ENCODE results near the gene IFNA10.
"Not testable (repeated sequence)": the region's sequence is repeated elsewhere in the genome, so short reads cannot be mapped to it uniquely, and the experiment has no call there.

IFNA10 gene

GRCh38 chr9:21213411-21214326 lies 6.7 kb upstream of the IFNA10 start:
- H2AFZ ChIP-seq (ENCODE audit: low read depth, low read length); H3K27me3 ChIP-seq (ENCODE audit: insufficient read depth, low read length); H3K36me3 ChIP-seq (ENCODE audit: insufficient read depth, low read length); H3K9me3 ChIP-seq (ENCODE audit: low read length); H3K4me1 ChIP-seq (ENCODE audit: insufficient read depth, low read length); H3K4me3 ChIP-seq (ENCODE audit: low read length): not testable (repeated sequence)

- H3K9me3 ChIP-seq (ENCODE audit: low read length); H2AFZ ChIP-seq (ENCODE audit: low read depth, low read length); H3K4me1 ChIP-seq (ENCODE audit: insufficient read depth, low read length); H3K36me3 ChIP-seq (ENCODE audit: insufficient read depth, low read length); H3K27me3 ChIP-seq (ENCODE audit: insufficient read depth, low read length); H3K4me3 ChIP-seq (ENCODE audit: low read length): not testable (repeated sequence)
Observed at GRCh38 chr9:21212160-21212559, 5.2 kb upstream of the IFNA10 start.

GRCh38 chr9:21210782-21211181 lies 3.8 kb upstream of the IFNA10 start:
- H3K9me3 ChIP-seq (ENCODE audit: low read length); H2AFZ ChIP-seq (ENCODE audit: low read depth, low read length); H3K4me3 ChIP-seq (ENCODE audit: low read length); H3K27me3 ChIP-seq (ENCODE audit: insufficient read depth, low read length); H3K4me1 ChIP-seq (ENCODE audit: insufficient read depth, low read length); H3K36me3 ChIP-seq (ENCODE audit: insufficient read depth, low read length): not testable (repeated sequence)

- H3K36me3 ChIP-seq (ENCODE audit: insufficient read depth, low read length) = no peaks in the 10 kb centered on the region
- no peaks in the 10 kb centered on the region for H3K4me1 ChIP-seq (ENCODE audit: insufficient read depth, low read length)
- H2AFZ ChIP-seq (ENCODE audit: low read depth, low read length) = no peak overlapping the region
- no peaks in the 10 kb centered on the region for H3K9me3 ChIP-seq (ENCODE audit: low read length)
- no peaks in the 10 kb centered on the region for H3K27me3 ChIP-seq (ENCODE audit: insufficient read depth, low read length)
- H3K4me3 ChIP-seq (ENCODE audit: low read length) = no peak overlapping the region
Observed at GRCh38 chr9:21210311-21210710, 3.4 kb upstream of the IFNA10 start.

GRCh38 chr9:21205204-21205603 lies 1.7 kb downstream of the IFNA10 start:
- no peaks in the 10 kb centered on the region for H3K27me3 ChIP-seq (ENCODE audit: insufficient read depth, low read length)
- no peak overlapping the region for H3K4me3 ChIP-seq (ENCODE audit: low read length)
- no peaks in the 10 kb centered on the region for H3K4me1 ChIP-seq (ENCODE audit: insufficient read depth, low read length)
- H2AFZ ChIP-seq (ENCODE audit: low read depth, low read length) = no peak overlapping the region
- H3K36me3 ChIP-seq (ENCODE audit: insufficient read depth, low read length) = no peaks in the 10 kb centered on the region
- H3K9me3 ChIP-seq (ENCODE audit: low read length) = no peaks in the 10 kb centered on the region

GRCh38 chr9:21202105-21202504 lies 4.8 kb downstream of the IFNA10 start, which contains the start of gene IFNA7:
TSS of gene IFNA7 (minus strand) at chr9:21202205. CDS start at chr9:21202165, 40 bp downstream.
- not testable (repeated sequence) for H2AFZ ChIP-seq (ENCODE audit: low read depth, low read length); H3K9me3 ChIP-seq (ENCODE audit: low read length); H3K4me1 ChIP-seq (ENCODE audit: insufficient read depth, low read length); H3K4me3 ChIP-seq (ENCODE audit: low read length); H3K27me3 ChIP-seq (ENCODE audit: insufficient read depth, low read length); H3K36me3 ChIP-seq (ENCODE audit: insufficient read depth, low read length)

GRCh38 chr9:21194867-21195776 lies 11.8 kb downstream of the IFNA10 start:
- not testable (repeated sequence) for H3K4me3 ChIP-seq (ENCODE audit: low read length); H3K36me3 ChIP-seq (ENCODE audit: insufficient read depth, low read length); H3K27me3 ChIP-seq (ENCODE audit: insufficient read depth, low read length); H2AFZ ChIP-seq (ENCODE audit: low read depth, low read length); H3K4me1 ChIP-seq (ENCODE audit: insufficient read depth, low read length); H3K9me3 ChIP-seq (ENCODE audit: low read length)

- H2AFZ ChIP-seq (ENCODE audit: low read depth, low read length); H3K27me3 ChIP-seq (ENCODE audit: insufficient read depth, low read length); H3K4me1 ChIP-seq (ENCODE audit: insufficient read depth, low read length); H3K9me3 ChIP-seq (ENCODE audit: low read length); H3K36me3 ChIP-seq (ENCODE audit: insufficient read depth, low read length); H3K4me3 ChIP-seq (ENCODE audit: low read length): not testable (repeated sequence)
Observed at GRCh38 chr9:21187487-21187886, 19.5 kb downstream of the IFNA10 start, which contains the start of gene IFNA4. TSS of gene IFNA4 (minus strand) at chr9:21187587. CDS start at chr9:21187531, 56 bp downstream.

- not testable (repeated sequence) for H3K4me3 ChIP-seq (ENCODE audit: low read length); H3K4me1 ChIP-seq (ENCODE audit: insufficient read depth, low read length); H3K36me3 ChIP-seq (ENCODE audit: insufficient read depth, low read length); H3K27me3 ChIP-seq (ENCODE audit: insufficient read depth, low read length); H3K9me3 ChIP-seq (ENCODE audit: low read length); H2AFZ ChIP-seq (ENCODE audit: low read depth, low read length)
Observed at GRCh38 chr9:21182810-21183736, 23.9 kb downstream of the IFNA10 start.

- Histone ChIP-seq H3K4me1 (ENCODE audit: insufficient read depth, low read length) (no peaks in the 10 kb centered on the region), H3K27me3 (ENCODE audit: insufficient read depth, low read length) (no peaks in the 10 kb centered on the region), H3K9me3 (ENCODE audit: low read length) (no peaks in the 10 kb centered on the region), H2AFZ (ENCODE audit: low read depth, low read length) (no peak overlapping the region), H3K4me3 (ENCODE audit: low read length) (no peak overlapping the region), H3K36me3 (ENCODE audit: insufficient read depth, low read length) (no peaks in the 10 kb centered on the region)
Observed at GRCh38 chr9:21174671-21175070, 32.3 kb downstream of the IFNA10 start.

GRCh38 chr9:21172156-21172555 lies 34.8 kb downstream of the IFNA10 start:
- Histone ChIP-seq H3K4me3 (ENCODE audit: low read length) (no peak overlapping the region), H3K36me3 (ENCODE audit: insufficient read depth, low read length) (no peaks in the 10 kb centered on the region), H3K4me1 (ENCODE audit: insufficient read depth, low read length) (no peaks in the 10 kb centered on the region), H3K27me3 (ENCODE audit: insufficient read depth, low read length) (no peaks in the 10 kb centered on the region), H3K9me3 (ENCODE audit: low read length) (no peaks in the 10 kb centered on the region), H2AFZ (ENCODE audit: low read depth, low read length) (no peak overlapping the region)

- Histone ChIP-seq H3K36me3 (ENCODE audit: insufficient read depth, low read length) (no peaks in the 10 kb centered on the region), H2AFZ (ENCODE audit: low read depth, low read length) (no peak overlapping the region), H3K4me3 (ENCODE audit: low read length) (no peak overlapping the region), H3K27me3 (ENCODE audit: insufficient read depth, low read length) (no peaks in the 10 kb centered on the region), H3K9me3 (ENCODE audit: low read length) (no peaks in the 10 kb centered on the region), H3K4me1 (ENCODE audit: insufficient read depth, low read length) (no peaks in the 10 kb centered on the region)
Observed at GRCh38 chr9:21171351-21171750, 35.6 kb downstream of the IFNA10 start.

Data from neuron (in vitro differentiated cells).